ENCODE results near the gene STEAP1B.

DNA sequence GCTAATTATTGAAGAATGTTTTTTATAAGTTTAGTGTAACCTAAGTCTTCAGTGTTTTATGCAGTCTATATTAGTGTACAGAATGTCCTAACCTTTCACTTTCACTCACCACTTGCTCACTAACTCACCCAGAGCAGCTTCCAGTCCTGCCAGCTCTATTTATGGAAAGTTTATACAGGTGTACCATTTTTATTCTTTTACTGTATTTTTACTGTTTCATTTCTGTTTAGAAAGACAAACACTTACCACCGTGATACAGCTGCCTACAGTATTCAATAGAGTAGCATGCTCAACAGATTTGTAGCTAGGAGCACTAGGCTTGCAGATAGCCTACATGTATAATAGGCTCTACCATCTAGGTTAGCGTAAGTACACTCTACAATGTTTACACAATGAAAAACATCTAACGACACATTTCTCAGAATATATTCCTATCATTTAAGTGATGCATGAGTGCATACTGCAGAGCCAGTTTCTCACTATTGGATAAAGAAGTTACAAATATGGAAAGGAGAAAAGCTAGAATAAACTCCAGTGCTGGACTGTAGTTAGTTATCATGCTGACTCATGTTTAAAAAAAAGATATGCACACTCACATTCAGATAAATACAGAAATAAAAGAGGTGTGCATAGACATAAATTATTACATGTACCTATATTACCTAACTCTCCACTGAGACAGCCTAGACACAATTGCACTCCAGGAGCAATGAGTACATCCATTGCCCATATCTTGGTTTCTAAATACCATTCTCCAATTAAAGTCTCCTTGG lies 30.4 kb downstream of the STEAP1B start:
- TF ChIP-seq CTCF (IDR thresholded peaks at IDR 0.05; ENCODE audit: low read depth, low read length) = no peak
- TF ChIP-seq EZH2phosphoT487 (IDR thresholded peaks at IDR 0.05; ENCODE audit: low read depth) = no peak
